ENCODE measurements around the gene TNIK. TPM values are rescaled to one million over a fixed set of nuclear protein-coding genes. Genes with fewer than 3 reads are reported as not detected.

TNIK gene
- total and polyA plus RNA-seq, 2 donors from 2014 or later = 3.6 to 48.9 TPM

DNA sequence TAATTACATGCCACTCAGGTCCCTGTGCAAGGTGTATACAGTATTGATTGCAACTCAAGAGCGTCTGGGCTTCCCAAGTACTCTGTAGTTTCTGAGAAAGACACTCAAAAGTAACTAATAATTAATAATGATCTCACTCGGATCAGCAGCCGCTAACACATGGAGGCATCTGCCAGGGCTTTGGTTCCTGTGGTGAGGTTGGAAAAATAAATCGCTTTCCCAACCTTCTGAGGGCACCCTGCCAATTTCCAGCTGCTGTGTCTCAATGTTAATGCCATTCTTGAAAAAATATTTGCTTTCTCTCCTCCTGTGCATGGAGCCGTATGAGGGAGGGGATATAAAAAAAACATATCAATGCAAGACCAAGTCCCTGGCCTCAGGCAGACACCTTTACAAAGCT, 317.2 kb downstream of the TNIK start:
- H3K27me3 ChIP-seq (ENCODE audit: control insufficient read depth, insufficient read depth, low read length) = no peaks in the 10 kb centered on the region
- H3K27ac ChIP-seq (ENCODE audit: low read depth in 2 of 2, low read length in 2 of 2) = no peak overlapping the region
- H3K9me3 ChIP-seq (ENCODE audit: control insufficient read depth in 2 of 3, insufficient read depth in 1 of 3, low read length in 3 of 3) = no peaks in the 10 kb centered on the region
- H3K9ac ChIP-seq (ENCODE audit: low read length in 3 of 3) = no peak overlapping the region
- no peaks in the 10 kb centered on the region for H3K4me1 ChIP-seq (ENCODE audit: control insufficient read depth in 2 of 3, insufficient read depth in 2 of 3, low read depth in 1 of 3, low read length in 3 of 3)
- TF ChIP-seq, protein P1, sequence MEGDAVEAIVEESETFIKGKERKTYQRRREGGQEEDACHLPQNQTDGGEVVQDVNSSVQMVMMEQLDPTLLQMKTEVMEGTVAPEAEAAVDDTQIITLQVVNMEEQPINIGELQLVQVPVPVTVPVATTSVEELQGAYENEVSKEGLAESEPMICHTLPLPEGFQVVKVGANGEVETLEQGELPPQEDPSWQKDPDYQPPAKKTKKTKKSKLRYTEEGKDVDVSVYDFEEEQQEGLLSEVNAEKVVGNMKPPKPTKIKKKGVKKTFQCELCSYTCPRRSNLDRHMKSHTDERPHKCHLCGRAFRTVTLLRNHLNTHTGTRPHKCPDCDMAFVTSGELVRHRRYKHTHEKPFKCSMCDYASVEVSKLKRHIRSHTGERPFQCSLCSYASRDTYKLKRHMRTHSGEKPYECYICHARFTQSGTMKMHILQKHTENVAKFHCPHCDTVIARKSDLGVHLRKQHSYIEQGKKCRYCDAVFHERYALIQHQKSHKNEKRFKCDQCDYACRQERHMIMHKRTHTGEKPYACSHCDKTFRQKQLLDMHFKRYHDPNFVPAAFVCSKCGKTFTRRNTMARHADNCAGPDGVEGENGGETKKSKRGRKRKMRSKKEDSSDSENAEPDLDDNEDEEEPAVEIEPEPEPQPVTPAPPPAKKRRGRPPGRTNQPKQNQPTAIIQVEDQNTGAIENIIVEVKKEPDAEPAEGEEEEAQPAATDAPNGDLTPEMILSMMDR (IDR thresholded peaks at IDR 0.05; ENCODE audit: borderline replicate concordance, extremely low read depth, insufficient read depth) = no peak
- intact Hi-C loops (cut with DNase I) = no loop called here
- H3K4me3 ChIP-seq (ENCODE audit: low read length in 3 of 3) = no peak overlapping the region
- DNase-seq (no peak), FAIRE-seq (no peak)
- no peaks in the 10 kb centered on the region for H3K36me3 ChIP-seq (ENCODE audit: control insufficient read depth in 2 of 3, insufficient read depth in 3 of 3, low read length in 3 of 3)

DNA sequence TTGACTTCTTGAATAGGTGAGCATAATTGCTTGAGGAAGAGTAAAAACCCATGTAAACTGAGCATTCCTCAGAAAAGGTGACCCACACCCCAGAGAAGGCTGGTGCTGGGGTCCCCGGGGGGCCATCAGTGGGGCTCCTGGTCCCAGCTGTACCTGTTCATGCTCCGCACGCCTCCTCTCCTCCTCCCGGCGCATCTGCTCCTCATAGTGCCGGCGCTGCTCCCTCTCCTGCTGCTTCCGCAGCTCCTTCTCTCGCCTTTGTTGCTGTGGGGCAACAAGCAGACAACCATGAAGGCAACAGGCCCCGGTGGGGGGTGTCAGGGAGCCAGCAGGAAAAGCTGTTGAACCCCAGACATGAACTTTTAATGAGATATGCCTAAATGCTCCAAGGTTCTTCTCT, 320.0 kb downstream of the TNIK start:
- Histone ChIP-seq H3K4me1 (ENCODE audit: control insufficient read depth in 2 of 3, insufficient read depth in 2 of 3, low read depth in 1 of 3, low read length in 3 of 3) (no peaks in the 10 kb centered on the region), H3K27me3 (ENCODE audit: control insufficient read depth, insufficient read depth, low read length) (no peaks in the 10 kb centered on the region), H3K4me3 (ENCODE audit: low read length in 3 of 3) (no peak overlapping the region), H3K9me3 (ENCODE audit: control insufficient read depth in 2 of 3, insufficient read depth in 1 of 3, low read length in 3 of 3) (no peaks in the 10 kb centered on the region), H3K9ac (ENCODE audit: low read length in 3 of 3) (no peak overlapping the region), H3K36me3 (ENCODE audit: control insufficient read depth in 2 of 3, insufficient read depth in 3 of 3, low read length in 3 of 3) (no peaks in the 10 kb centered on the region), H3K27ac (ENCODE audit: low read depth in 2 of 2, low read length in 2 of 2) (no peak overlapping the region)
- DNase-seq (no peak), FAIRE-seq (no peak)
- intact Hi-C loops (cut with DNase I) = no loop called here
- TF ChIP-seq, protein P1 (IDR thresholded peaks at IDR 0.05; ENCODE audit: borderline replicate concordance, extremely low read depth, insufficient read depth) = no peak

DNA sequence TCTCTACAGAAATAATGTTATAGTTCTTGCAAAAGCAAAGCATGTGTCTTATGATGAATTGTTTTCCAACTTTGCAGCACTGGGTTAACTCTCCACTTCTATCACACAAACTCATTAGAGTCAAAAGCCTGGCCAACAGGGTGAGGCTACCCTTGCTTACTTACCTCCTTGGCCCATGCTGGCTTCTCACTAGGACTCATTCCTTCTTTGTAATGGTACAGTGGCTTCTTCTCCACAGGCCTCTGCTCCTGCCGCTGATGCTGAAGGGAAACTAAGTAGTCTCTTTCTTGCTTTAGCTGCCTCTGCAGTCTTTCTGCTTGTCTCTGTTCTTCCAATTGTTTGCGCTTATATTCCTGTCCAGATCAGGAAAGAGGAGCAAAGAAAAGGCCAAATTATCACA, 322.2 kb downstream of the TNIK start:
- H3K9ac ChIP-seq (ENCODE audit: low read length in 3 of 3) = no peak overlapping the region
- H3K4me1 ChIP-seq (ENCODE audit: control insufficient read depth in 2 of 3, insufficient read depth in 2 of 3, low read depth in 1 of 3, low read length in 3 of 3) = no peaks in the 10 kb centered on the region
- H3K36me3 ChIP-seq (ENCODE audit: control insufficient read depth in 2 of 3, insufficient read depth in 3 of 3, low read length in 3 of 3) = no peaks in the 10 kb centered on the region
- intact Hi-C loops (cut with DNase I) = no loop called here
- no peaks in the 10 kb centered on the region for H3K9me3 ChIP-seq (ENCODE audit: control insufficient read depth in 2 of 3, insufficient read depth in 1 of 3, low read length in 3 of 3)
- DNase-seq (no peak), FAIRE-seq (no peak)
- no peak overlapping the region for H3K4me3 ChIP-seq (ENCODE audit: low read length in 3 of 3)
- no peaks in the 10 kb centered on the region for H3K27me3 ChIP-seq (ENCODE audit: control insufficient read depth, insufficient read depth, low read length)
- no peak overlapping the region for H3K27ac ChIP-seq (ENCODE audit: low read depth in 2 of 2, low read length in 2 of 2)
- TF ChIP-seq, protein P1 (IDR thresholded peaks at IDR 0.05; ENCODE audit: borderline replicate concordance, extremely low read depth, insufficient read depth) = no peak

DNA sequence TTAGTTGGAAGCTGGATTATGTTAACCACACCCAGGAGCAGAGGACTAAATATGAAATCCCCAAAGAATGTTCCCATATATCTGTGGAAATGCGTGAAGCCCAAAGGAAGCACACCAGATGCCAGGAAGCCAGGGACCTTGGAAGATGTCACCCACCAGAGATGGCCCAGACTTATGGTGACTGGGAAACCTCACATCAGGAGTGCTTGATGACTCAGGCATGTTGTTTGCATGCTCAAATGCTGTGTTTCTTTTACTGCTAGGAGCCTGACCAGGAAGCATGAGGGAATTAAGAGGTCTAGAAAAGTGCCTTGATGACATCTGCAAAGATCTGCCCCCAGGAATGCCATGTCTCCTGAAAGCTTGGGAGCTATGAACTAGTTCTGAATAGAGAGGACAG, 324.7 kb downstream of the TNIK start:
- H3K4me1 ChIP-seq (ENCODE audit: control insufficient read depth in 2 of 3, insufficient read depth in 2 of 3, low read depth in 1 of 3, low read length in 3 of 3) = no peaks in the 10 kb centered on the region
- TF ChIP-seq, protein P1 (IDR thresholded peaks at IDR 0.05; ENCODE audit: borderline replicate concordance, extremely low read depth, insufficient read depth) = no peak
- H3K9ac ChIP-seq (ENCODE audit: low read length in 3 of 3) = no peak overlapping the region
- intact Hi-C loops (cut with DNase I) = no loop called here
- no peak overlapping the region for H3K4me3 ChIP-seq (ENCODE audit: low read length in 3 of 3)
- no peaks in the 10 kb centered on the region for H3K27me3 ChIP-seq (ENCODE audit: control insufficient read depth, insufficient read depth, low read length)
- FAIRE-seq = no peak
- H3K27ac ChIP-seq (ENCODE audit: low read depth in 2 of 2, low read length in 2 of 2) = no peak overlapping the region
- no peaks in the 10 kb centered on the region for H3K36me3 ChIP-seq (ENCODE audit: control insufficient read depth in 2 of 3, insufficient read depth in 3 of 3, low read length in 3 of 3)
- no peak for DNase-seq
- H3K9me3 ChIP-seq (ENCODE audit: control insufficient read depth in 2 of 3, insufficient read depth in 1 of 3, low read length in 3 of 3) = no peaks in the 10 kb centered on the region

Measured in kidney (tissue), 14 donors.